Neural cell (in vitro differentiated cells): ENCODE data around the gene GABBR2. TPM values are rescaled to one million over a fixed set of nuclear protein-coding genes. Genes with fewer than 3 reads are reported as not detected.

ENCODE experiments used
- H2AFZ ChIP-seq: fragments of 200-600, 300-800 bp; sonication (generic), shearing (Covaris generic); 2 replicates; pipeline ENCODE4 v1.6.0; 2014; ENCODE audit warnings: low read depth, mild to moderate bottlenecking, antibody characterized with exemption, low read length, moderate library complexity
- H3F3A ChIP-seq: fragments of 200-600 bp; shearing (Covaris generic); 2 replicates; pipeline ENCODE4 v1.6.1; 2016; ENCODE audit warnings: mild to moderate bottlenecking, moderate library complexity, mixed read lengths, antibody characterized with exemption, low read length; ENCODE audit not compliant: insufficient read depth, poor library complexity, severe bottlenecking
- H3K27ac ChIP-seq: fragments of 200-600, 300-800 bp; sonication (generic), shearing (Covaris generic); 2 replicates; pipeline ENCODE4 v1.5.1; 2014; ENCODE audit warnings: mild to moderate bottlenecking, low read length, moderate library complexity
- H3K27me3 ChIP-seq: fragments of 300-800, 200-600 bp; sonication (generic), shearing (Covaris generic); 2 replicates; pipeline ENCODE4 v1.6.0; 2014; ENCODE audit warnings: mild to moderate bottlenecking, low read depth, low read length, moderate library complexity; ENCODE audit not compliant: insufficient read depth
- H3K36me3 ChIP-seq: fragments of 300-800, 200-600 bp; sonication (generic), shearing (Covaris generic); 2 replicates; pipeline ENCODE4 v1.5.1; 2014; ENCODE audit warnings: mild to moderate bottlenecking, antibody characterized with exemption, low read length, moderate library complexity; ENCODE audit not compliant: insufficient read depth
- H3K4me2 ChIP-seq: fragments of 300-800, 200-600 bp; sonication (generic), shearing (Covaris generic); 2 replicates; pipeline ENCODE4 v1.6.0; 2014; ENCODE audit warnings: mild to moderate bottlenecking, low read length
- H3K4me3 ChIP-seq: fragments of 300-800, 200-600 bp; sonication (generic), shearing (Covaris generic); 2 replicates; pipeline ENCODE4 v1.5.1; 2014; ENCODE audit warnings: mild to moderate bottlenecking, low read length, moderate library complexity
- H3K79me2 ChIP-seq: fragments of 200-600 bp; shearing (Covaris generic); replicated peaks from 2 replicates; pipeline ENCODE4 v1.6.0; 2014; ENCODE audit warnings: mild to moderate bottlenecking, low read length, moderate library complexity; ENCODE audit not compliant: insufficient read depth
- H3K9ac ChIP-seq: fragments of 300-800, 200-600 bp; sonication (generic), shearing (Covaris generic); 2 replicates; pipeline ENCODE4 v1.6.1; 2016; ENCODE audit warnings: mild to moderate bottlenecking, low read length, mixed read lengths
- H3K9me2 ChIP-seq: fragments of 200-600 bp; shearing (Covaris generic); 2 replicates; pipeline ENCODE4 v1.6.1; 2016; ENCODE audit warnings: mild to moderate bottlenecking, low read length, mixed read lengths; ENCODE audit not compliant: insufficient read depth
- H3K9me3 ChIP-seq: fragments of 200-600, 300-800 bp; sonication (generic), shearing (Covaris generic); 2 replicates; pipeline ENCODE4 v1.6.1; 2016; ENCODE audit warnings: mild to moderate bottlenecking, mixed run types, low read length, moderate library complexity, mixed read lengths
- H4K20me1 ChIP-seq: fragments of 200-600 bp; shearing (Covaris generic); 2 replicates; pipeline ENCODE4 v1.6.1; 2016; ENCODE audit warnings: mild to moderate bottlenecking, mixed run types; ENCODE audit not compliant: insufficient read depth
- EP300 ChIP-seq: fragments of 450-650 bp; conservative IDR thresholded peaks from 2 replicates; pipeline ENCODE4 v1.6.1; 2014; ENCODE audit warnings: antibody characterized with exemption, mild to moderate bottlenecking, moderate library complexity; ENCODE audit not compliant: poor library complexity, severe bottlenecking
- EZH2 ChIP-seq: fragments of 200-600, 300-800 bp; shearing (Covaris generic), sonication (generic); IDR thresholded peaks from 2 replicates; pipeline ENCODE4 v1.6.1; 2014; ENCODE audit warnings: antibody characterized with exemption, low read length, borderline replicate concordance, mild to moderate bottlenecking; ENCODE audit not compliant: insufficient read depth, poor library complexity, severe bottlenecking
- MXI1 ChIP-seq: fragments of 450-650 bp; conservative IDR thresholded peaks from 2 replicates; pipeline ENCODE4 v1.6.1; 2014; ENCODE audit warnings: antibody characterized with exemption, mild to moderate bottlenecking; ENCODE audit not compliant: poor library complexity, severe bottlenecking
- POLR2AphosphoS5 ChIP-seq: IDR thresholded peaks from 2 replicates; pipeline ENCODE4 v1.6.1; 2012
- RAD21 ChIP-seq: fragments of 450-650 bp; conservative IDR thresholded peaks from 2 replicates; pipeline ENCODE4 v1.6.1; 2014; ENCODE audit warnings: antibody characterized with exemption, mild to moderate bottlenecking, moderate library complexity
- SMC3 ChIP-seq: fragments of 450-650 bp; conservative IDR thresholded peaks from 2 replicates; pipeline ENCODE4 v1.6.1; 2014; ENCODE audit warnings: antibody characterized with exemption, mild to moderate bottlenecking, moderate library complexity; ENCODE audit not compliant: poor library complexity
- TAF1 ChIP-seq: IDR thresholded peaks from 2 replicates; pipeline ENCODE4 v1.6.1; 2012; ENCODE audit warnings: low read depth
- polyA plus RNA-seq: library from polyadenylated mRNA; depleted of rRNA; stranded (reverse); fragments of >200 nt; gene quantifications from 2 replicates; pipeline ENCODE4 v1.2.3, GENCODE V29; 2014
- TF ChIP-seq, protein P1 (sequence below): IDR thresholded peaks from 2 replicates; pipeline ENCODE4 v1.6.1; 2012; ENCODE audit warnings: borderline replicate concordance
- TF ChIP-seq, protein P2 (sequence below): fragments of 450-650 bp; IDR thresholded peaks from 2 replicates; pipeline ENCODE4 v1.5.1; 2014; ENCODE audit warnings: antibody characterized with exemption, mild to moderate bottlenecking, moderate library complexity; ENCODE audit not compliant: poor library complexity, severe bottlenecking

Gene GABBR2
- polyA plus RNA-seq, 1 donor from 2014 or later: 7.1 TPM

GRCh38 chr9:98709968-98710965, 1.5 kb upstream of the GABBR2 start:
- no peak overlapping the region for H3K4me2 ChIP-seq
- H3K27me3 ChIP-seq: peaks cover 46% of the 10 kb centered on the region
- H3K4me3 ChIP-seq: peak overlapping the region; percentile 82

DNA sequence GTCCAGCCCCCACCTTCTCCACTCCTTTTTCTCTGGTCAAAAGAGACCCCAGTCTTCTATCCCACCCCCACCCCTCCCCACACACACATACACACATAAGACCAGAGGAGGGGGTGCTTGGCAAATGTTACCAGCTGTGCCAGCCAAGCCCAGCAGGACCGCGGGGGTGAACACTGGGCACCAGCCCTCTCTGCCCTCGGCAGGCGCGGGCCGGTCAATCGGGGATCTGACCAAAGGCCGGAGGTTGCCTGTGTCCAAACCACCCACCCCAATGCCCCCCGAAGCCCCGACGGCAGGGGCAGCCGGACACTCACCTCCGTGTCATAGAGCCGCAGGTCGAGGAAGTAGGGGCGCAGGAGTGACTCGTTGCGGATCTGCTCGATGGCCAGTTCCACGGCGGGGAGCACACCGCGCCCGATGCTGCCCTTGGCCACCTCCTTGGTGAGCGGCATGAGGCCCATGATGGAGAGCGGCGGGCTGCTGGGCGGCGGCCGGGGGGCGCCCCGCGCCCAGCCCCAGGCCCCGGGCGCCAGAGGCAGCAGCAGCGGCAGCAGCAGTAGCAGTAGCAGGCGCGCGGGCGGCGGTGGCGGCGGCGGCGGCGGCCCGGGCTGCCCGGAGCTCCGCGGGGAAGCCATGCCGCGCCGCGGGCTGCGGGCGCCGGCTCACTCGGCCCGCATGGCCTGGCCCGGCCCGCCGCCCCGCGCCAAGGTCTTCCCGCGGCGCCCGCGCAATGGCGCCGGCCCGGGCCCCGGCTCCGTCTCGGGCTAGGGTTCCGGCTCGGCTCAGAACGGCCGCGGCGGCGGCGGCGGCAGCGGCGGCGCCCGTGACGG, 417 bp downstream of the GABBR2 start:
- Histone ChIP-seq H4K20me1 (no peaks in the 10 kb centered on the region), H3K9me2 (no peaks in the 10 kb centered on the region), H3K4me3 (peak overlapping the region; percentile 91), H3K36me3 (no peaks in the 10 kb centered on the region), H3K27ac (peak overlapping the region; percentile 12), H3K9ac (peak overlapping the region; percentile 70), H3K27me3 (peaks cover 54% of the 10 kb centered on the region), H3K79me2 (no peaks in the 10 kb centered on the region), H2AFZ (no peak overlapping the region), H3F3A (no peaks in the 10 kb centered on the region), H3K4me2 (peak overlapping the region; percentile 86), H3K9me3 (no peaks in the 10 kb centered on the region)
- TF ChIP-seq MXI1: no peak
- TF ChIP-seq, protein P1, sequence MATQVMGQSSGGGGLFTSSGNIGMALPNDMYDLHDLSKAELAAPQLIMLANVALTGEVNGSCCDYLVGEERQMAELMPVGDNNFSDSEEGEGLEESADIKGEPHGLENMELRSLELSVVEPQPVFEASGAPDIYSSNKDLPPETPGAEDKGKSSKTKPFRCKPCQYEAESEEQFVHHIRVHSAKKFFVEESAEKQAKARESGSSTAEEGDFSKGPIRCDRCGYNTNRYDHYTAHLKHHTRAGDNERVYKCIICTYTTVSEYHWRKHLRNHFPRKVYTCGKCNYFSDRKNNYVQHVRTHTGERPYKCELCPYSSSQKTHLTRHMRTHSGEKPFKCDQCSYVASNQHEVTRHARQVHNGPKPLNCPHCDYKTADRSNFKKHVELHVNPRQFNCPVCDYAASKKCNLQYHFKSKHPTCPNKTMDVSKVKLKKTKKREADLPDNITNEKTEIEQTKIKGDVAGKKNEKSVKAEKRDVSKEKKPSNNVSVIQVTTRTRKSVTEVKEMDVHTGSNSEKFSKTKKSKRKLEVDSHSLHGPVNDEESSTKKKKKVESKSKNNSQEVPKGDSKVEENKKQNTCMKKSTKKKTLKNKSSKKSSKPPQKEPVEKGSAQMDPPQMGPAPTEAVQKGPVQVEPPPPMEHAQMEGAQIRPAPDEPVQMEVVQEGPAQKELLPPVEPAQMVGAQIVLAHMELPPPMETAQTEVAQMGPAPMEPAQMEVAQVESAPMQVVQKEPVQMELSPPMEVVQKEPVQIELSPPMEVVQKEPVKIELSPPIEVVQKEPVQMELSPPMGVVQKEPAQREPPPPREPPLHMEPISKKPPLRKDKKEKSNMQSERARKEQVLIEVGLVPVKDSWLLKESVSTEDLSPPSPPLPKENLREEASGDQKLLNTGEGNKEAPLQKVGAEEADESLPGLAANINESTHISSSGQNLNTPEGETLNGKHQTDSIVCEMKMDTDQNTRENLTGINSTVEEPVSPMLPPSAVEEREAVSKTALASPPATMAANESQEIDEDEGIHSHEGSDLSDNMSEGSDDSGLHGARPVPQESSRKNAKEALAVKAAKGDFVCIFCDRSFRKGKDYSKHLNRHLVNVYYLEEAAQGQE: no peak
- no peak for TF ChIP-seq RAD21
- no peak for TF ChIP-seq TAF1
- no peak for TF ChIP-seq POLR2AphosphoS5

More at GRCh38 chr9:98709968-98710965, 1.5 kb upstream of the GABBR2 start:
- Histone ChIP-seq H3K36me3 (no peaks in the 10 kb centered on the region), H3K9me3 (no peaks in the 10 kb centered on the region), H3K79me2 (no peaks in the 10 kb centered on the region), H4K20me1 (no peaks in the 10 kb centered on the region), H2AFZ (no peak overlapping the region), H3F3A (no peaks in the 10 kb centered on the region), H3K9ac (no peak overlapping the region), H3K9me2 (no peaks in the 10 kb centered on the region), H3K27ac (no peak overlapping the region)
- TF ChIP-seq RAD21 (no peak), MXI1 (no peak), EP300 (no peak), SMC3 (no peak), POLR2AphosphoS5 (no peak), EZH2 (no peak), TAF1 (no peak)
- TF ChIP-seq, protein P2, sequence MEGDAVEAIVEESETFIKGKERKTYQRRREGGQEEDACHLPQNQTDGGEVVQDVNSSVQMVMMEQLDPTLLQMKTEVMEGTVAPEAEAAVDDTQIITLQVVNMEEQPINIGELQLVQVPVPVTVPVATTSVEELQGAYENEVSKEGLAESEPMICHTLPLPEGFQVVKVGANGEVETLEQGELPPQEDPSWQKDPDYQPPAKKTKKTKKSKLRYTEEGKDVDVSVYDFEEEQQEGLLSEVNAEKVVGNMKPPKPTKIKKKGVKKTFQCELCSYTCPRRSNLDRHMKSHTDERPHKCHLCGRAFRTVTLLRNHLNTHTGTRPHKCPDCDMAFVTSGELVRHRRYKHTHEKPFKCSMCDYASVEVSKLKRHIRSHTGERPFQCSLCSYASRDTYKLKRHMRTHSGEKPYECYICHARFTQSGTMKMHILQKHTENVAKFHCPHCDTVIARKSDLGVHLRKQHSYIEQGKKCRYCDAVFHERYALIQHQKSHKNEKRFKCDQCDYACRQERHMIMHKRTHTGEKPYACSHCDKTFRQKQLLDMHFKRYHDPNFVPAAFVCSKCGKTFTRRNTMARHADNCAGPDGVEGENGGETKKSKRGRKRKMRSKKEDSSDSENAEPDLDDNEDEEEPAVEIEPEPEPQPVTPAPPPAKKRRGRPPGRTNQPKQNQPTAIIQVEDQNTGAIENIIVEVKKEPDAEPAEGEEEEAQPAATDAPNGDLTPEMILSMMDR: no peak
- TF ChIP-seq, protein P1: no peak
